ENCODE data around the gene PTGES3L.
"Not testable (repeated sequence)": the region's sequence is repeated elsewhere in the genome, so short reads cannot be mapped to it uniquely, and the experiment has no call there.

PTGES3L gene

DNA sequence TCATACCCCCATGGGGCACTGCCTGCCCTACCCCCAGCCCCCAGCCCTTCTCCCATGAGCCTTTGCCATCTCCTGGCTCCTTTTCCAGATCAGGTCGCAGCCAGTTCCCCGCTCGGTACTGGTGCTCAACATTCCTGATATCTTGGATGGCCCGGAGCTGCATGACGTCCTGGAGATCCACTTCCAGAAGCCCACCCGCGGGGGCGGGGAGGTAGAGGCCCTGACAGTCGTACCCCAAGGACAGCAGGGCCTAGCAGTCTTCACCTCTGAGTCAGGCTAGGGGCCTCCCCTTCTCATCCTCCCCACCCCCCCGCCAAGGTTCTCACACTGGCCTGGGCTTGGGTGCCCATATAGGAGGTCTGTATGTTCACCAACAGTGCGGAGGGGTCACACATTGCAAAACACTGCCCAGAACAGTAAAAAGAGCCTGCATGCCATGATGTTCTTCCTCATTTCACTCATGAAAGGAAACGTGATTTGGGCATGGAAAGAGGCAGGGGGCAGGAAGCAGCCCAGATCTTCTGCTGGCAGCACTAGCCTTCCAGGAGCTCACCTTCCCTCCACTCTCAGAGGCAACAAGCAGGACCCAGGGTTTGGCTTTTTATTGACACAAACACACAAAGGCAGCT lies 34.3 kb upstream of the PTGES3L start:
- DNase-seq: no peak

DNA sequence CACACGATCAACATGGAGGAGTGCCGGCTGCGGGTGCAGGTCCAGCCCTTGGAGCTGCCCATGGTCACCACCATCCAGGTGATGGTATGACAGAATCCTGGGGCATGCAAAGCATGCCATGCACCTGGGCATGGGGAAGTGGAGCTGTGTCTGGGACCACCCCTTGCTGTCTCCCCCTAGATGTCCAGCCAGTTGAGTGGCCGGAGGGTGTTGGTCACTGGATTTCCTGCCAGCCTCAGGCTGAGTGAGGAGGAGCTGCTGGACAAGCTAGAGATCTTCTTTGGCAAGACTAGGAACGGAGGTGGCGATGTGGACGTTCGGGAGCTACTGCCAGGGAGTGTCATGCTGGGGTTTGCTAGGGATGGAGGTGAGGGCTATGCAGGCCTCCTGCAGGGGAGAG lies 33.4 kb upstream of the PTGES3L start:
- no peak for DNase-seq

DNA sequence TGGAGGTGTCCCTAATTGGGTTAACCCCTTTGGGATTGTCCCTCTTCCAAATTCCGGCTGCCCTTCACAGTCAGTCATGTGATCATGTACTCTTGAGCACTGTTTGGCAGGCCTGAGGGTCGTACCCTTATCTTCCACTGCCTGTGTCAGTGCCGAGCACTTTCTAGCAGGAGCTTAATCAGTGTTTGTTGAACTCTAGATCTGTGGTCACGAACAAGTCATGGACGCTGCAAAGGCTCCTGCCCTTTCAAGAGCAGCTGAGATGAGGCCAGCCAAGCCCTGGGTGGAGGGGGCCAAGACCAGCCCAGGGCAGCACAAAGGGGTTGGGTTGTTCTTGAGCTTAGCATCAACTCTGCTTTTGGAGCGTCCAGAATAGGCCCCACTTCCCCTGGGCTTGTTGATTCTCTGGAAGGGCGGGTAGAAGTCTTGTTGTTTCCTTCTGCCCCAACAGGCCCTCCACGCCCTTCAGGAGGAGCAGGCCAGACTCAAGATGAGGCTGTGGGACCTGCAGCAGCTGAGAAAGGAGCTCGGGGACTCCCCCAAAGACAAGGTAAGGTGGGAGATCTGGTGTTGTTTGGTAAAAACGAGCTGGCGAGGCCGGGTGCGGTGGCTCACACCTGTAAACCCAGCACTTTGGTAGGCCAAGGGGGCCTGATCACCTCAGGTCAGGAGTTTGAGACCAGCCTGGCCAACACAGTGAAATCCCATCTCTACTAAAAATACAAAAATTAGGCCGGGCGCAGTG lies 32.0 kb upstream of the PTGES3L start:
- DNase-seq: no peak

DNA sequence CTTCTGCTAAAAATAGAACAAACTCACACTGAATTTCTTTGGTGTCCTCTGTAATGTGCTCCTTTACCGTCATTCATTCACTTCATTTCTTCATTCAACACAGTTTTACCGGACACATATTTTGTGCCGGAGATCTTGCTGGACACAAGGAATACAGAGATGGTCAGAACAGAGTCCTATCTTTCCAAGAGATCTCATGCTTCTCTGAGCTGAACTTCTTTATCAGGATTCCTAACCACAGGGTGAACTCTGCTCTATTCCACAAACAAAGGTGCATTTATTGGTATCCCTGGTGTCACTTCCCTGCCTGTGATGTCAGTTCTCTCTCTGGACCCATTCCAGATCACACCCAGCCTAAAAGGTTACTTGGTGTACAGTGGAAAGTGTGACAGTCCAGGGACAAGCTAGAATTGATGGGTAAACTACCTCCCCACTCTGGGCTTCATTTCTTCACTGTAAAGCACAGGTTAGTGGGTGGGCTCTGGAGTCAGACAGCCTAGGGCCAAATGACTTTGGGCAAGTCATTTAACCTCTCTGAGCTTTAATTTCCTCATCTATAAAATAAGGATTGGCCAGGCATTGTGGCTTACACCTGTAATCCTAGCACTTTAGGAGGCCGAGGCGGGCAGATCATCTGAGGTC lies 30.9 kb upstream of the PTGES3L start:
- no peak for DNase-seq

DNA sequence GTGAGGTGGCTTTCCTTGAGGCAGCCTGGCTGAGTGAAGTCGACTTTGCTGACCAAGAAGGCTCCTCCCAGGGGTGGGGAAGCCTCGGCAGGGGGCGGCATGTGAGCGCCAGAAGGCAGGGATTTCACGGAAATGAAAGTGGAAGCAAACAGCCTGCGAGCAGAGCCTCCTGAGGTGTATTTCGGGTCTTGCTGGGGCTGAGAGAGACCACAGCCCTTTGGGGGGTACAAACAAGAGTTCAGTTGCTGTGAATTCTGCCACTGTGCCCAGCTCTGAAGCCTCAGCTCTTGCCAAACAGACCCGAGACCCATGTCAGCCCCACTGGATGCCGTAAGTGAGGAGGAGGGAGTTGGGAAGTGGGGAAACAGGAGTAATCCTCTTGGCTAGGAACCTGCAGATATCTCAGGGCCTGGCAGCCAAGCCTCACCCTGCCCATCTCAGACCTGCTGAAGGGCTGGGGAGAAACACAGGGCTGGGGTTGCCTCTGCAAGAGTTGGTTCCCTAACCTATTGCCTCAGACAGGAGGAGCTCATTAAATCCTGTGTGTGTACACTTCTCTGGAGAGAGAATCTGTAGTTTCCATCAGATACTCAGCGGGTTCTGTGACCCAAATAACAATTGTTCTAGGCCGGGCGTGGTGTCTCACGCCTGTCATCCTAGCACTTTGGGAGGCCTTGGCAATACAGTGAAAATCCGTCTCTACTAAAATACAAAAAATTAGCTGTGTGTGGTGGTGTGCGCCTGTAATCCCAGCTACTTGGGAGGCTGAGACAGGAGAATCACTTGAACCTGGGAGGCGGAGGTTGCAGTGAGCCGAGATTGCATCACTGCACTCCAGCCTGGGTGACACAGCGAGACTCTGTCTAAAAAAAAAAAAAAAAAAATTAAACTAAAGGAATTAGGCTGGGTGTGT lies 27.0 kb upstream of the PTGES3L start, which contains the start of gene IFI35:
IFI35 (plus strand) TSS at position 146 of the 913 bp plus-strand sequence; CDS start at position 310, 164 bp downstream.
- DNase-seq: peak; percentile 71

DNA sequence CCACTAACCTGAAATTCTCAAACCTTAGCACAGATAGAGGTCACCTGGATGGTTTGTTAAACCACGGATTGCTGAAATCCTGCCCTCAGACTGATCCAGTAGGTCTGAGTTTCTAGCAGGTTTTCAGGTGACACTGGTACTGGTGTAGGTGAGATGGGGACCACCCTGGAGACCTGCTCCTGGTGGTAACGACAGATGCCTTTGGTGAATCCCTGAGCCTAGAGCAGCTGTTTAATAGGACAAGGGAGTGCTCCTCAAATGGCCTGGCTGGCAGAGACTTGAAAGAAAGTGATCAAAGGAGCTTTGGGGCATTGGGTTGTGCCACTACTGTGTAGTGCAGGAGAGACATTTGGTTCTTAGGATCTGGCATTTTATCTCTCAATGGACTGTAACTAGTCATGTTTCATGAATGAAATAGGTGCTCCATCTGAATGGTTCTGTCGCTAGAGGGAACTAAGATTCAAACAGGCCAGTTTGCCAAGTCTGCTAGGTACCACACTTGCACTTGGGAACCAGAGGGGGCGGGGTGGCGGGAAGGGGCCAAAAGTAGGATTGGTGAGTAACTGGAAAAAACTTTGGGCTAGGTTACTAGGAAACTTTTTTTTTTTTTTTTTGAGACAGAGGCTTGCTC lies 23.8 kb upstream of the PTGES3L start:
- DNase-seq: no peak

DNA sequence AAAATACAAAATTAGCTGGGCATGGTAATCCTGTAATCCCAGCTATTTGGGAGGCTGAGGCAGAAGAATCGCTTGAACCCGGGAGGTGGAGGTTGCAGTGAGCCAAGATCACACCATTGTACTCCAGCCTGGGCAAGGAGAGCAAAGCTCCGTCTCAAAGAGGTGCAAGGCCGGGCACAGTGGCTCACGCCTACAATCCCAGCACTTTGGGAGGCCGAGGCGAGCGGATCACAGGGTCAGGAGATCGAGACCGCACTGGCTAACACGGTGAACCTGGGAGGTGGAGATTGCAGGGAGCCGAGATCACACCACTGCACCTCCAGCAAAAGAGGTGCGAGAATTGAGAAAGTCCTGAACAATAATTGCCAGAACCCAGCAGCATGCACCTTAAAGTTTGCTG lies 21.0 kb upstream of the PTGES3L start:
- not testable (repeated sequence) for DNase-seq

DNA sequence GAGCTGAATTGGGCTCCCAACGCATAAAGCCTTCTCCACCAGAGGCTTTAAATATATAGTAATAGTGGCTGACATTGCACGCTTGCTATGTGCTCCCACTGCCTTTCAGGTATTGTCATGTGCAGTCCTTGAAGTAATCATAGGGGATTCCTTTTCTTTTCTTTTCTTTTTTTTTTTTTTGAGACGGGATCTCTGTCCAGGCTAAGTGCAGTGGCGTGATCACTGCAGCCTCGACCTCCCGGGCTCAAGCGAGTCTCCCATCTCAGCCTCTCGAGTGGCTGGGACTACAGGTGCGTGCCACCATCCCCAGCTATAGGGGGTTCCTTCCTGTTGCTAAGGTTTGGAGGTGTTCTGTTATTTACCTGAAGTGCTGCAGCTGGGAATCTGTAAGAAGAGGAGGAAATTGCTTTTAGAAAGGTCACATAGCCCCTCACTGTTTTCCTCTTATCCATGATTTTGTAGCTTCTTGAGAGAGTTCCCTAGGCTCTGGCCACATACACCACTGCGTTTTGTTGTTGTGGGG lies 19.2 kb upstream of the PTGES3L start:
- DNase-seq: no peak

DNA sequence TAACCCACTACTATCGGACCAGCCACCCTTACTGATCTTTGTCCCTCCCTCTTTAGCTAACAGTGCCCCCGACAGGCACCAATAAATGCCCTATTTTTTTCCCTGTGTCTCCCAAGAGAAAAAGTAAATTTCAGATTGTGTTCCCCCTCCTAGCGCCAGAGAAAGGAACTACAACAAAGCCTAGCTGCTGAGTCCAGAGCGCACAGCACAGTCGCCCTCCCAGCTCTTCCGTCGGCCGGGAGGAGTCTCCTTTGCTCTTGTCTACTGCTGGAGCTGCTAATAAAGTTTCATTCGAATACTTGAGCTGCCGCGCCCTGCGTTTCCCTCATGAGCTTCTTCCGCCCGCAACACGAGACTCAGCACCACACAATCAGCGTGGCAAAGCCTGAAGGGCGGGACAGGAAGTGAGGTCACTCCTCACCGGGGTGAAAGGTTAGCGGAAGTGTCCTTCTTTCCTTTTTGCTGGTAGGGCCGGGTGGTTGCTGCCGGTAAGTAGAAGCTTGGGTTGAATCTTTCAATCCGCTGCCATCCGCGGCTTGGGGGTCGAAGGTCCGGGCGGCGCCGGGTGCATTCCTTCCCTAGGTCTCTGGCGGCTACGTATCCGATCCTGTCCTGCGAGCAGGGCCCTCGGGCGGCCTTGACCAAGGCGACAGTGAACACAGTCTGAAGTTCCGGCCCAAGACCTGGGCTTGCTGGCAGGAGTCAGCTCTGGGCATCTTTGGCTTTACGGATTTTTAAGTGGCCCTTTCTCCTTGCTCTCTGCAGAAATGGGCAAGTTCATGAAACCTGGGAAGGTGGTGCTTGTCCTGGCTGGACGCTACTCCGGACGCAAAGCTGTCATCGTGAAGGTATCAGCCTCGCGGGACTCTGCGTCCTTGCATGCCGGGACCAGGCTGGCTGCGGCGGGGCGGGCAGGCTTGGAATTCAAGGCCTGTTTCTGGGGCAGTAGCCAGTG lies 18.4 kb upstream of the PTGES3L start, which contains the start of gene RPL27:
RPL27 (plus strand) TSS at position 436 of the 955 bp plus-strand sequence; CDS start at position 768, 332 bp downstream.
- peak; percentile 100 for DNase-seq

DNA sequence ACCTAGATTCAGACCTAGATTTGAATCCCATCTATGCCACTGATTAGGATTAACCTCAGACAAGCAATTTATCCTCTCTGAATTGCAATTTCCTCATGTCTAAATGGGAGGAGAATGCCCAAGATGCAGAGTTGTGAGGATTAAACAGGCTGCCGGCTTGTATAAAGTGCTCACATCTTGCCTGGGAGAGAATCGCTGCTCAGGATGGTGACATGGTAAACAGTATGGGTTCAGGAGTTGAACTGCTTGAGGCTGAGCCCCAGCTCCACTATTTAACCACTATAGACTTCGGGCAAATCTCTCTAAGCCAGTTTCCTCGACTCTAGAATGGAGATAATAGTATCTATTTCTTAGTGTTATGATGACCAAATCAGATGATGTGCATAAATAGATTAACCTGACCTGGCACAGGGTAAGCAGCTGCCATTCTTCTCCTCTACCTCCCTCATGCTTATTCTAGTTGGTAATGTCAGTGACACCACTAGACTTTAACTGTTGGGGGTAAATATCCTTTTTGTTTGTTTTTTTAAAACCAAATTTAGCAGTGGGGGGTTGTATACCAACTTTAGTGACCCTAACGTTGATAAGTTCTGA lies 17.6 kb upstream of the PTGES3L start:
- DNase-seq: no peak

DNA sequence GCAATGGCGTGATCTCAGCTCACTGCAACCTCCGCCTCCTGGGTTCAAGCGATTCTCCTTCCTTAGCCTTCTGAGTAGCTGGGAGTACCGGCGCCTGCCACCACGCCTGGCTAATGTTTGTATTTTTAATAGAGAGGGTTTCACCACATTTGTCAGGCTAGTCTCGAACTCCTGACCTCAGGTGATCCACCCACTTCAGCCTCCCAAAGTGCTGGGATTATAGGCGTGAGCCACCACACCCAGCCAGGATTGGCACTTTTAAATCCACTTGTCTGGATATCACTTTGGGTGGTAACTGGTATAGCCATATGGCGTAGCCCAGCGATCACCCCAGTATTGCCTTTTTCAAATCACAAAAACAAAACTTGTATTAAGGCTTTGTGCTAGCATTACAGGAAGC lies 14.0 kb upstream of the PTGES3L start:
- DNase-seq: not testable (repeated sequence)

DNA sequence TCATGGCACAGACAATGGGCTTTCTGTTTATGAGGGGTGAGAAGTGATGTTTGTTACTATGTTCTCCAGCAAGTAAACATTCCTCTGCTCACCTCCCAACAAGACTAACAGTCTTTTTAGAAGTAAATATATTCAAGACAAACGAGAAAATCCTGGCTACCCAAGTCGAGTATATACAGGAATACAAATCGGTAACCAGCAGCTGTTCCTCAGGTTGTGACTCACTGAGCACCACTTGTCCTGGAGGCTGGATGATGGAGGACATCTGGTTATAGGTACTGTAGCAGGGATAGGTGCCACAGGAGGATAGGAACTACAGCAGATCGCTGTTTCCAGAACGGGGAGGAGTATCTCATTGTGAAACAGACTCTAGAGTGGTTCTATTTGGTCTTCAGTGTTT lies 13.0 kb upstream of the PTGES3L start:
- DNase-seq: no peak

DNA sequence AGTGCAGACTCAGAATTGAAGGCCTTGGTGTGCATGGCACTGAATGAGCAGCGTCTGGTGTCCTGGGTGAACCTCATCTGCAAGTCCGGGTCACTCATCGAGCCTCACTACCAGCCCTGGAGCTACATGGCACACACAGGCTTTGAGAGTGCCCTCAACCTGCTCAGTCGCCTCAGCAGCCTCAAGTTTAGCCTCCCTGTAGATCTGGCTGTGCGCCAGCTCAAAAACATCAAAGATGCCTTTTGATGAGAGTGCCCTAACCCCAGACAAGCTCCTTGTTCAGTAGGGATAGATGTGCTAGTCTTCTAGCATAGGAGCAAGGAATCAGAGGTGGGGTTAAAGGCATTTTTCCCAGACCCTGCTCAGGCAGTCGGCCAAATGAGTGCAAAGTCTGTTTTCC lies 11.6 kb upstream of the PTGES3L start:
- DNase-seq: no peak

DNA sequence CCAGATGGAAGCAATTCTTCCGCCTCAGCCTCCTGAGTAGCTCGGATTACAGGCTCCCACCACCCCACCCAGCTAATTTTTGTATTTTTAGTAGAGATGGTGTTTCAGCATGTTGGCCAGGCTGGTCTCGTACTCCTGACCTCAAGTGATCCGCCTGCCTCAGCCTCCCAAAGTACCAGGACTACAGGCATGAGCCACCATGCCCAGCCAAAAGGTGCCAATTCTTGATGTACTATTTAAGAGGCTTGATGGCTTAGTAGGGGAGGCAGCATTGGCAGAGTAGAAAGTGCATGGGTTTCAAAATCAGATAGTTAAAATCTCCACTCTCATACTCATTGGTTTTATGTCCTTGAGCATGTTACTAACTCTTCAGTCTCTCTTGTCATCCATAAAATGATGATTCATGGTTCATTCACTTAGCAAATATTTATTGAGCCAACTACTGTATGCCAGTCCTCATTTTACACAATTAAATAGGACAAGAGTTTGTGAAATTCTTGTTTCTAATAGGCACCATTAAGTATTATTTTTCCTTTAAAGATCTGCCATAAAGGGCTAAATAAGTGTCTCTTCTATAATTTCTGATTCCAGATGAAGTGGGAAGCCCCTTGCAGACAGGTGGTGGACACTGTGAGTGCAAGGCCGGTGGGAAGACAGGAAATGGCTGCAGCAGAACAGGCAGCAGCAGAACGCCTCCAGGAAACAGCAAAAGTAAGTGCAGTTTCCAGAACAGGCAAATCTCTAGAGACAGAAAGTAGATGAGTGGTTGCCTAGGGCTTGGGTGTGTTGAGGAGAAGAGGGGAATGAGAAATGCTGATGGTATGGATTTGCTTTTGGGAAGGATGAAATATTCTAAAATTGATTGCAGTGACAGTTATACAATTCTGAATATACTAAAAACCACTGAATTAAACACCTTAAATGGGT lies 10.1 kb upstream of the PTGES3L start:
- DNase-seq: no peak

DNA sequence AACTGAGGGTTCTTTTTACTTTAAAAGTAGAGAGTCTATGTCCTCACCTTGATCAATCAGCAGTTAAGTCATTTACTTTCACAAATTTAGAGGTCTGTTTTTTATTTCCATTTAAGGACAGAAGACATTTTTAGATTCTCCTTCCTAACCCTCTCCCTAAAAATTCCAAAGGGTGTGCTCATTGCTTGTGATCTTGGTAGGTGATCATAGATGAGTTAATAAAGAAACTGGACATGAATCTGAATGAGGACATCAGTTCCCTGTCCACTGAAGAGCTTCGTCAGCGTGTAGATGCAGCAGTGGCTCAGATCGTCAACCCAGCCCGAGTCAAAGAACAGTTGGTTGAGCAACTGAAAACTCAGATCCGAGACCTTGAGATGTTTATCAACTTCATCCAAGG lies 9.3 kb upstream of the PTGES3L start:
- no peak for DNase-seq

DNA sequence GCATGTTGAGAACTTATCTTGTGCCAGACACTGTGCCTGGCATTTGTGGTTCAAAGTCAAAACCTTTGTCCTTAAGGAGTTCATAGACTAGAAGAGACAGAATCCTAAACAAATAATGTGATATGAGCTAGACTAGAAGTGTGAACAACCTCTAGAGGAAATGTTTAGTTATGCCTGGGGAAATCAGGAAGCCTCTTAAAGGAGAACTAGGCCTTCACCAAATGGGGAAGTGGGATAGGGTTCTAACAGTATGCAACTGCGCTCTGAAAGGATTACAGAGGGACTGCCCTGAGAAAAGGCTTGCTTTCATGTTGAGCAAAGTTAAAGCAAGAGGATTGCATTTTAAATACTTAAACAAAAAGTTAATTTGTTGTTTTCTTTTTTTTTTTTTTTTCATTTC lies 5.3 kb upstream of the PTGES3L start:
- DNase-seq: no peak

DNA sequence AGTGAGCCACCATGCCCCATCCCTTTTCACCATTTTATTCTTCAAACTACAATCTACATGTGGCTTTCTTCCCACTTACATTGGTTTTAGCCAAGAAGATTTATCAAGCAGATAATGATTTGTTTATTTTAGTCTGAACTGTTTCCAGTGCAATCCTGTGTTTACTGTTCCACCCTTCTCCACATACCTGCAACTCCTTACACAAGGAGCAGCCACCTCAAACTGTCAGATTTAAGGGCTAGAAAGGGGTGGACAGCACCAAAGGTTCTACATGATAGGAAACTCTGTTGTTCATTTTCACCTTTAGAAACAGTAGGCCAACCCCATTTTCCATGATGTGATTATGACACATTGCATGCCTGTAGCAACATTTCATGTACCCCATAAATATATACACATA lies 2.4 kb upstream of the PTGES3L start:
- DNase-seq: no peak

DNA sequence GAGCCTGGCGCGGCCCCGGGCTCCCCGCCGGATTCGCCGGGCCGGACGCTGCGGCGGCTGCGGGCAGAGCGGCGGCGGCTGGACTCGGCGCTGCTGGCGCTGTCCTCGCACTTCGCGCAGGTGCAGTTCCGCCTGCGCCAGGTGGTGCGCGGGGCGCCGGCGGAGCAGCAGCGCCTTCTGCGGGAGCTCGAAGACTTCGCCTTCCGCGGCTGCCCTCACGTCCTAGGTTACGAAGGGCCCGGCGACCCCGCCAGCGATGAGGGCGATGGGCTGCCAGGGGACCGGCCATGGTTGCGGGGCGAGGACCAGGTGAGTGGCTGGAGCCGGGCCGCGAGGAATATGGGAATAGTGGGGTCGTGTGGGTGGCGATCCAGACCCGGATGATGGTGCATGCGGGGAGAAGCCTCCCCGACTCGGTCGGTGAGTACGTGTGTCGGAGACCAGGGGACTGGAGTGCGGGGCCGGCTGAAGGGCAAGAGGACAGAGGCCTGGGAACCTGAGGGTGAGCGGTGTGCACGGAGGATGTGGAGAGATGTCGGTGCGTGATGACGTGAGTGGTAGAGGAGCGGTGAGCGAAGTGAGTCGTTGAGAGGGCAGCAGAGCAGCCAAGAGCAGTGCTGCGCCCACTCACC lies 1.0 kb upstream of the PTGES3L start:
- peak; percentile 51 for DNase-seq

DNA sequence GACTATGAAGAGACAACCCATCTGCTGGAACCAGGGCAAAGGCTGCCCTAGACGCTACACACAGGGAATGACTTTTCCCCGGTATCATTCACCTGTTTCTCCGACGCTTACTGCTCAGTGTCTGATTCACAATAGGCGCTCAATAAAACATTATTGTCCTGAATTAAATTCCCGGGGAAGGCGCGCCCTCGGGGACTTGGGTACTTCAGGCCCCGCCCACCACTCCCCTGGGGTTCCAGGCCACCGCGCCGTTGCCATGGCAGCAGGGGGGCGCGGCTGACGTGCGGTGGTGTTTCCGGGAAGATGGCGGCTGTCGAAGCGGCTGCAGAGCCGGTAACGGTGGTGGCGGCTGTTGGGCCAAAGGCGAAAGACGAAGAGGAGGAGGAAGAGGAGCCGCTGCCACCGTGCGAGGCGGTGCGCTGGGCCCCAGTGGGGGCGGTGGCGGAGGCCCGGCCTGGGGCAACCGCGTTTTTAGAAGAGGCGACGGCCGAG lies 440 bp upstream of the PTGES3L start, which contains the start of gene RUNDC1:
RUNDC1 (plus strand) TSS at position 292 of the 492 bp plus-strand sequence; CDS start at position 304, 12 bp downstream.
- DNase-seq: peak; percentile 96
